ENCODE measurements around the gene RBMS3. TPM values are rescaled to one million over a fixed set of nuclear protein-coding genes. Genes with fewer than 3 reads are reported as not detected.

RBMS3 gene
- total RNA-seq, 1 donor from 2014 or later: 0.47 TPM

- no peaks in the 10 kb centered on the region for H3K27me3 Mint-ChIP-seq (ENCODE audit: insufficient read depth, low read depth)
These were observed 327.8 kb downstream of the RBMS3 start for GRCh38 chr3:29608414-29609327.

DNA sequence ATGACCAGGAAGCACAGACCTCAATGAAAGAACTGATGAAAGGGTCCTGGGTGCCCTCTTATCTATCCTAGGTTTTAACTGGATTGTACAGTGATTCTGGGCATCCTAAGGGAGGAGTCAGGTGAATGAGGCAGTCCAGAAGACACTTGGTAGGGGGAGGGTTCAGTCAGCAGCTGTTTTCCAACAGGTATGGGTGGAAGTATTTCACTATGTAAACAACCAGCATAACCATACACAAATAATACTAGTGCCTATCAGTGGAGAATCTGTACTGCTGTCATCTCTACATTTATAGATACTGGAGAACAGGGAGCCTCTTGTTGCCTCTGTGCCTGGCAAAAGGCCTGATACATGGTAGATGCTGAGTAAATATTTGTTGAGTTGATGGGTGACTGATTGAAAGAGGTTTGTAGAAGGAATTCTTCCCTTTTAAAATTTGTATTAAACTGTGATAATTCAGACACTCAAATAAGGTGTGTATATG, 328.5 kb downstream of the RBMS3 start:
- H2AFZ ChIP-seq (replicated peaks): no peak overlapping the region
- Mint-ChIP-seq H3K27me3 (ENCODE audit: insufficient read depth, low read depth) (no peaks in the 10 kb centered on the region), H3K36me3 (no peaks in the 10 kb centered on the region), H3K4me3 (no peak overlapping the region), H3K27ac (no peak overlapping the region), H3K9me3 (no peaks in the 10 kb centered on the region), H3K4me1 (no peaks in the 10 kb centered on the region)
- no peaks in the 10 kb centered on the region for H3F3A ChIP-seq (ENCODE audit: low read depth)
- H3K79me2 ChIP-seq (ENCODE audit: low read depth): no peaks in the 10 kb centered on the region
- H3K4me2 ChIP-seq: no peak overlapping the region
- no peak overlapping the region for H3K27ac ChIP-seq
- no peak for DNase-seq (ENCODE audit: low spot score)
- H3K9me3 ChIP-seq (ENCODE audit: low read depth): no peaks in the 10 kb centered on the region
- H3K36me3 ChIP-seq: no peaks in the 10 kb centered on the region
- TF ChIP-seq EZH2 (IDR thresholded peaks at IDR 0.05) (no peak), CTCF (IDR thresholded peaks at IDR 0.05) (no peak), EZH2phosphoT487 (IDR thresholded peaks at IDR 0.05) (no peak)
- no peaks in the 10 kb centered on the region for H3K4me1 ChIP-seq
- H3K4me3 ChIP-seq: no peak overlapping the region
- no peaks in the 10 kb centered on the region for H3K27me3 ChIP-seq
- H4K20me1 ChIP-seq (ENCODE audit: low read depth): no peaks in the 10 kb centered on the region
- H3K9ac ChIP-seq: no peak overlapping the region

More at GRCh38 chr3:29608414-29609327, 327.8 kb downstream of the RBMS3 start:
- Histone ChIP-seq H3F3A (ENCODE audit: low read depth) (no peaks in the 10 kb centered on the region), H3K9me3 (ENCODE audit: low read depth) (no peaks in the 10 kb centered on the region), H3K4me3 (no peak overlapping the region), H4K20me1 (ENCODE audit: low read depth) (no peaks in the 10 kb centered on the region), H3K4me1 (no peaks in the 10 kb centered on the region), H3K79me2 (ENCODE audit: low read depth) (no peaks in the 10 kb centered on the region), H2AFZ (replicated peaks) (no peak overlapping the region), H3K27ac (no peak overlapping the region), H3K4me2 (no peak overlapping the region), H3K27me3 (no peaks in the 10 kb centered on the region), H3K9ac (no peak overlapping the region), H3K36me3 (no peaks in the 10 kb centered on the region)
- H3K36me3 Mint-ChIP-seq: no peaks in the 10 kb centered on the region
- no peak overlapping the region for H3K27ac Mint-ChIP-seq
- TF ChIP-seq EZH2phosphoT487 (IDR thresholded peaks at IDR 0.05) (no peak), CTCF (IDR thresholded peaks at IDR 0.05) (no peak), EZH2 (IDR thresholded peaks at IDR 0.05) (no peak)
- no peak for DNase-seq (ENCODE audit: low spot score)
- H3K4me1 Mint-ChIP-seq: no peaks in the 10 kb centered on the region
- H3K9me3 Mint-ChIP-seq: no peaks in the 10 kb centered on the region
- no peak overlapping the region for H3K4me3 Mint-ChIP-seq

DNA sequence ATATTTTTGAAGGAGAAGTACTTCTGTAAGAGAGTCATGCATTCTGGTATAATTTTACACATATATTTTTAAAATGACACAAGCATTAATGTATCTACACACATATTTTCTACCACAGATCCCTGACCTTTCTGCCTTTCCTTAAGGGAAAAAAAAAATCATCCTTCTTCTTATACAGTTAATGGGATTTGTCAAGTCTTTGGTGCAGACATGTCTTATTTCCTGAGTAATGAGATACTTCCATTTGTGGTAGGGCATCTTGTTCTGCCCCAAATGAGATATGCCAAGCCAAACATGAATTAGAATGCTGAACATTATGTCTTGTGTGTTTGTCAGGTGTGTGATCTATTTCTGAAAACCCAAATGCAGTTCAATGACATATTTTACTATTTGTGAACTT, 329.9 kb downstream of the RBMS3 start:
- Histone ChIP-seq H3K79me2 (ENCODE audit: low read depth) (no peaks in the 10 kb centered on the region), H3K4me1 (no peaks in the 10 kb centered on the region), H3K4me3 (no peak overlapping the region), H3K36me3 (no peaks in the 10 kb centered on the region), H3F3A (ENCODE audit: low read depth) (no peaks in the 10 kb centered on the region), H3K27ac (no peak overlapping the region), H3K4me2 (no peak overlapping the region), H3K9me3 (ENCODE audit: low read depth) (no peaks in the 10 kb centered on the region), H3K9ac (no peak overlapping the region), H3K27me3 (no peaks in the 10 kb centered on the region), H2AFZ (replicated peaks) (no peak overlapping the region), H4K20me1 (ENCODE audit: low read depth) (no peaks in the 10 kb centered on the region)
- no peaks in the 10 kb centered on the region for H3K27me3 Mint-ChIP-seq (ENCODE audit: insufficient read depth, low read depth)
- no peak overlapping the region for H3K27ac Mint-ChIP-seq
- no peak overlapping the region for H3K4me3 Mint-ChIP-seq
- no peaks in the 10 kb centered on the region for H3K36me3 Mint-ChIP-seq
- no peaks in the 10 kb centered on the region for H3K4me1 Mint-ChIP-seq
- TF ChIP-seq CTCF (IDR thresholded peaks at IDR 0.05): no peak
- TF ChIP-seq EZH2phosphoT487 (IDR thresholded peaks at IDR 0.05): no peak
- H3K9me3 Mint-ChIP-seq: no peaks in the 10 kb centered on the region
- DNase-seq (ENCODE audit: low spot score): no peak
